Coronary artery (tissue), 2 donors: ENCODE results near the gene IKZF1.

Experiments used
- DNase-seq: peaks from one replicate; pipeline ENCODE4 v3.0.0-alpha.2; 2017; ENCODE audit warnings: low spot score
- H3K27ac ChIP-seq, 2 donors: fragments of 200-600 bp; sonication (generic); one replicate each; pipeline ENCODE4 v1.5.1; 2016 to 2019
- H3K4me3 ChIP-seq: fragments of 200-600 bp; sonication (generic); 2 replicates; pipeline ENCODE4 v1.5.1; 2016; ENCODE audit warnings: mild to moderate bottlenecking, moderate library complexity
- TF ChIP-seq, protein P1 (sequence below): fragments of 200-600 bp; sonication (generic); IDR thresholded peaks from one replicate; pipeline ENCODE4 v1.5.1; 2019; ENCODE audit warnings: antibody characterized with exemption

The IKZF1 gene

DNA sequence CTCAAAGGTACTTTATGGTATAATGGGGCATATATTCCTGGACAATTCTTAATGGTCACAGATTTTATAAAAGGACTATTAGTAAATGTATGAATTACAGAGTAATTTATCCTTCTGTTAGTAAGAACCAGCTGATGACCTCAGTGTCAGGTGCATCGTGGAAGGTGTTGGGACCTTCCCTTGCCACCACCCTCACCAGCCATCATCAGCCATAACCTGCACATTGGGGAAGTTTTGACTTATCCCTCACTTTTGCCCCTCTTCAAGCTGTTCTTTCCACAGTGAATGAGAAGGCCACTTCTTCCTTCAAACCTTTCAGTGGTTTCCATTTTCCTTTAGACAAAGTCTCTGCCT lies 93.4 kb downstream of the IKZF1 start:
- H3K4me3 ChIP-seq: no peak overlapping the region
- TF ChIP-seq, protein P1, sequence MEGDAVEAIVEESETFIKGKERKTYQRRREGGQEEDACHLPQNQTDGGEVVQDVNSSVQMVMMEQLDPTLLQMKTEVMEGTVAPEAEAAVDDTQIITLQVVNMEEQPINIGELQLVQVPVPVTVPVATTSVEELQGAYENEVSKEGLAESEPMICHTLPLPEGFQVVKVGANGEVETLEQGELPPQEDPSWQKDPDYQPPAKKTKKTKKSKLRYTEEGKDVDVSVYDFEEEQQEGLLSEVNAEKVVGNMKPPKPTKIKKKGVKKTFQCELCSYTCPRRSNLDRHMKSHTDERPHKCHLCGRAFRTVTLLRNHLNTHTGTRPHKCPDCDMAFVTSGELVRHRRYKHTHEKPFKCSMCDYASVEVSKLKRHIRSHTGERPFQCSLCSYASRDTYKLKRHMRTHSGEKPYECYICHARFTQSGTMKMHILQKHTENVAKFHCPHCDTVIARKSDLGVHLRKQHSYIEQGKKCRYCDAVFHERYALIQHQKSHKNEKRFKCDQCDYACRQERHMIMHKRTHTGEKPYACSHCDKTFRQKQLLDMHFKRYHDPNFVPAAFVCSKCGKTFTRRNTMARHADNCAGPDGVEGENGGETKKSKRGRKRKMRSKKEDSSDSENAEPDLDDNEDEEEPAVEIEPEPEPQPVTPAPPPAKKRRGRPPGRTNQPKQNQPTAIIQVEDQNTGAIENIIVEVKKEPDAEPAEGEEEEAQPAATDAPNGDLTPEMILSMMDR: no peak
- no peak for DNase-seq
- no peak overlapping the region for H3K27ac ChIP-seq

DNA sequence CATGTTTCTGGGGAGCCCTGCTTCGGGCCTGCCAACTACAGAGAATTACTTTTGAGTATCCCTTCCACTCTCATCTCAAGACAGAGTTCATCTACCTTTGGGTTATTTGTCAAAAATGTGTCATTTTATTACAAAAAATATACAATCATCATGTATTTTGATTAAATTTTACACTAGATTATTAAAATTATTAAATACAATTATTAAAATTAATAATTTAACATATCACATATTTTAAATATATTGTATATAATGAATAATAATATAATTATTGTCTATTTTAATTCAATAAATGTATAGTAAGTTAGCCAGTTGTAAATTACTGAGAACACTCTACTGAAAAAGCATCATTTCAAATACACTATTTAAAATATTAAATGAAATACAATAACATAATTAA lies 94.7 kb downstream of the IKZF1 start:
- no peak overlapping the region for H3K27ac ChIP-seq
- DNase-seq: no peak
- no peak overlapping the region for H3K4me3 ChIP-seq
- TF ChIP-seq, protein P1: no peak

DNA sequence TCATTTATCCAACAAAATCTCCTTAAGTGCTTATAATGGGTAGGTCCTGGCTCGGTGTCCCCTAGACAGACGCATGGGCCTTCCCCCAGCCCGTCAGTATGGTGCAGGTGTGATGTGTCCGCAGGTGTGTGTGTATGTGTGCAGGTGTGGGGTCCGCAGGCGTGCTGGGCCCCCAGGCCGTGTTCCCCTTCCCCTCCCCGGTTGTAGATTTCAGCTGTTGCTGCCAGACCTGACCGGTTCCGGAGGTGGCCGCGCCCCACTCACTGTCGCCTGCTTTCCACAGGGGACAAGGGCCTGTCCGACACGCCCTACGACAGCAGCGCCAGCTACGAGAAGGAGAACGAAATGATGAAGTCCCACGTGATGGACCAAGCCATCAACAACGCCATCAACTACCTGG lies 95.1 kb downstream of the IKZF1 start:
- Histone ChIP-seq H3K27ac (no peak overlapping the region), H3K4me3 (no peak overlapping the region)
- no peak for DNase-seq
- TF ChIP-seq, protein P1: no peak

DNA sequence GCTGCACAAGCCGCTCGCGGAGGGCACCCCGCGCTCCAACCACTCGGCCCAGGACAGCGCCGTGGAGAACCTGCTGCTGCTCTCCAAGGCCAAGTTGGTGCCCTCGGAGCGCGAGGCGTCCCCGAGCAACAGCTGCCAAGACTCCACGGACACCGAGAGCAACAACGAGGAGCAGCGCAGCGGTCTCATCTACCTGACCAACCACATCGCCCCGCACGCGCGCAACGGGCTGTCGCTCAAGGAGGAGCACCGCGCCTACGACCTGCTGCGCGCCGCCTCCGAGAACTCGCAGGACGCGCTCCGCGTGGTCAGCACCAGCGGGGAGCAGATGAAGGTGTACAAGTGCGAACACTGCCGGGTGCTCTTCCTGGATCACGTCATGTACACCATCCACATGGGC lies 95.6 kb downstream of the IKZF1 start:
- Histone ChIP-seq H3K27ac (no peak overlapping the region), H3K4me3 (no peak overlapping the region)
- no peak for DNase-seq
- TF ChIP-seq, protein P1: no peak

DNA sequence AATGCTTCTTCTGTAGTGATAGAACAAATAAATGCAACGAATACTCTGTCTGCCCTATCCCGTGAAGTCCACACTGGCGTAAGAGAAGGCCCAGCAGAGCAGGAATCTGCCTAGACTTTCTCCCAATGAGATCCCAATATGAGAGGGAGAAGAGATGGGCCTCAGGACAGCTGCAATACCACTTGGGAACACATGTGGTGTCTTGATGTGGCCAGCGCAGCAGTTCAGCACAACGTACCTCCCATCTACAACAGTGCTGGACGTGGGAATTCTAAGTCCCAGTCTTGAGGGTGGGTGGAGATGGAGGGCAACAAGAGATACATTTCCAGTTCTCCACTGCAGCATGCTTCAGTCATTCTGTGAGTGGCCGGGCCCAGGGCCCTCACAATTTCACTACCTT lies 99.9 kb downstream of the IKZF1 start:
- no peak for DNase-seq
- TF ChIP-seq, protein P1: no peak
- Histone ChIP-seq H3K27ac (no peak overlapping the region), H3K4me3 (no peak overlapping the region)

DNA sequence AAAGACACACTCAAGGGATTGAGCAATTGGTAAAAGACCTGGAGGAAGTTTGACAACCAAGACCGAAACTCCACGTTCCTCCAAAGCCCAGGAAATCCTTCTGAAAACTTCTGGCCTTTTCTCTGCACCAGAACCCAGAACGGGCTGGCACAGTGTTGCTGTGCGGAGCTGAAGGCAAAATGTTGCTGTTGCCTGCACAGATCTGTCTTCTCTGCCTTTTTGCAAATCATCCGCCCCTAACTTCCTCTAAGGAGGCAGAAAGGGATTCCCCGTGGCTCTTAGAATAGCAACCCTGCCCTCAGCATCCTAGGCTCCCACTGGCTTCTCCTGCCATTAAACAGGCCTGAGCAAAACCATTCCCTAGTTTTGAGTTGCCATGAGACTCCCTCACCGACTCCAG lies 100.7 kb downstream of the IKZF1 start:
- Histone ChIP-seq H3K4me3 (no peak overlapping the region), H3K27ac (no peak overlapping the region)
- TF ChIP-seq, protein P1: no peak
- DNase-seq: no peak

DNA sequence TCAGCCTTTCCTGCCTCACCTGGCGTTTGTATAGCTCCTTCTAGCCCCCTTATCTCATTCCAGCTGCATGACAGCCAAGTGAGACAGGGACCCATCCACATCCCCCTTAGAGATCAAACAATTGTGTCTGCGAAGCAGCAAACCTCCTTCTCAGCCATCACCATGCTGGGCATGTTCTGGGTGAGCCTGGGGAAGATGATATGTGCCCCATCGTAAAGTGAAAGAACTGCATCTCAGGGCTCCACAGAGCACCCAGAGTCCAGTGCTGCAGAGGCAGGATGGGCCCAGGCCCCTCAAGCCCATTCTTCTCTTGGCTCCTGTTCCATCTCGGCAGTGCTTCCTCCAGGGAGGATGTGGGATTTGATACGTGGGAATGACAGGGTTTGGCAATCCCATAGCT lies 102.4 kb downstream of the IKZF1 start:
- DNase-seq: no peak
- Histone ChIP-seq H3K27ac (no peak overlapping the region), H3K4me3 (no peak overlapping the region)

More for the DNA sequence above, 102.4 kb downstream of the IKZF1 start:
- TF ChIP-seq, protein P1: no peak
